ENCODE results near the gene PRCP.

The PRCP gene

DNA sequence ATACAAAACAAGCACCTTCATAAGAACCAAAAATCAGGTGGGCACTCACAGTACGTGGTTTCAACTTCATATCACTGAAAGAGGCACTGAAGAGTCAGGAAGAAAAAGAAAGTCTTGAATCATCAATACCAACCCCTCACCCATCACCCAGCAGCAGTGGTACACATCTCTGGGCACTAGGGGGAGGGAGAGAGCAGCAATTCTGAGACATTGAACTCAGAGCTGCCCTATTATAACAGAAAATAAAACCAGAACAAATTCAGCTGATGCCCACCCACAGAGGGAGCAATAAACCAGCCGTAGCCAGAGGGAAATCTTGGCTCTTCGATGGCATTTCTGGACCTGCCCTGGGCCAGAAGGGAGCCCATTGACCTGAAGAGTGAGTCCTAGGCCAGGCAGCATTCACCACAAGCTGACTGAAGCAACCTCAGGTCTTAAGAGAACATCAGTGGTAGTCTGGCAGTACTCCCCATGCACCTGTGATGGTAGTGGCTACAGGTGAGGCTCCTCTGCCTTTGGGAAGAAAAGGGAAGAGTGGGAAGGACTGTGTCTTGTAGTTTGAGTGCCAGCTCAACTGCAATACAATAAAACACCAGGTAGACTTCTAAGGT lies 124.4 kb downstream of the PRCP start:
- peak; percentile 56 for TF ChIP-seq CTCF (IDR thresholded peaks at IDR 0.05; ENCODE audit: insufficient read depth, low read depth, low read length, missing control alignments)
- DNase-seq (ENCODE audit: low read depth), result peak; percentile 53
- H3K4me3 ChIP-seq (ENCODE audit: low read length), result no peak overlapping the region

DNA sequence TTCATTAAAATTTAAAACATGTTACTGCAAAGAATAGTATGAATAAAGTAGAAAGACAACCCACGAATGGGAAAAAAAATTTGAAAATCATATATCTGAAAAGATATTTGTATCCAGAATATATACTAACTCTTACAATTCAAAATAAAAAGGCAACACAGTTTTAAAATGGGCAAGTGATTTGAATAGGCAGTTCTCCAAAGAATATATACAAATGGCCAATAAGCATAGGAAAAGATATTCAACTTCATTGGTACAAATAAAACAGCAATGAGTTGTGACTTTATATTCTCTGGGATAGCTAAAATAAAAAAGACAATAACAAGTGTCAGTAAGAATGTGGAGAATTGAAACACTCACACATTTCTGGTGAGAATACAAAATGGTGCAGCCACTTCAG lies 125.0 kb downstream of the PRCP start:
- no peak overlapping the region for H3K4me3 ChIP-seq (ENCODE audit: low read length)
- no peak for DNase-seq (ENCODE audit: low read depth)
- no peak for TF ChIP-seq CTCF (IDR thresholded peaks at IDR 0.05; ENCODE audit: insufficient read depth, low read depth, low read length, missing control alignments)
